ENCODE data around the gene VPS33B.

VPS33B gene

GRCh38 chr15:90954712-90955623, 67.4 kb downstream of the VPS33B start, which contains the start of gene RCCD1 (continued):
- TF ChIP-seq ZNF624 (tag by site-specific recombination; IDR thresholded peaks at IDR 0.05), result no peak
- no peak for TF ChIP-seq ZNF19 (tag by site-specific recombination; IDR thresholded peaks at IDR 0.05; ENCODE audit: low read depth)
- peak; percentile 92 for TF ChIP-seq KLF16 (tag by site-specific recombination; IDR thresholded peaks at IDR 0.05)
- peak; percentile 53 for TF ChIP-seq ZBTB21 (tag by site-specific recombination; IDR thresholded peaks at IDR 0.05)
- TF ChIP-seq ZNF571 (tag by site-specific recombination; IDR thresholded peaks at IDR 0.05), result no peak
- TF ChIP-seq HOXA7 (CRISPR knock-in tag; IDR thresholded peaks at IDR 0.05; ENCODE audit: borderline replicate concordance), result no peak
- no peak for TF ChIP-seq ZNF354C (tag by site-specific recombination; IDR thresholded peaks at IDR 0.05; ENCODE audit: borderline replicate concordance, low read depth)
- TF ChIP-seq ZBTB7A (tag by site-specific recombination; IDR thresholded peaks at IDR 0.05; ENCODE audit: low read depth), result peak; percentile 67; the same call in 1 of the 2 replicates
- no peak for TF ChIP-seq ZNF664 (tag by site-specific recombination; IDR thresholded peaks at IDR 0.05)
- peak; percentile 89 for TF ChIP-seq ZFP69B (tag by site-specific recombination; IDR thresholded peaks at IDR 0.05)
- TF ChIP-seq ZNF37A (tag by site-specific recombination; IDR thresholded peaks at IDR 0.05), result no peak
- TF ChIP-seq, protein P1, sequence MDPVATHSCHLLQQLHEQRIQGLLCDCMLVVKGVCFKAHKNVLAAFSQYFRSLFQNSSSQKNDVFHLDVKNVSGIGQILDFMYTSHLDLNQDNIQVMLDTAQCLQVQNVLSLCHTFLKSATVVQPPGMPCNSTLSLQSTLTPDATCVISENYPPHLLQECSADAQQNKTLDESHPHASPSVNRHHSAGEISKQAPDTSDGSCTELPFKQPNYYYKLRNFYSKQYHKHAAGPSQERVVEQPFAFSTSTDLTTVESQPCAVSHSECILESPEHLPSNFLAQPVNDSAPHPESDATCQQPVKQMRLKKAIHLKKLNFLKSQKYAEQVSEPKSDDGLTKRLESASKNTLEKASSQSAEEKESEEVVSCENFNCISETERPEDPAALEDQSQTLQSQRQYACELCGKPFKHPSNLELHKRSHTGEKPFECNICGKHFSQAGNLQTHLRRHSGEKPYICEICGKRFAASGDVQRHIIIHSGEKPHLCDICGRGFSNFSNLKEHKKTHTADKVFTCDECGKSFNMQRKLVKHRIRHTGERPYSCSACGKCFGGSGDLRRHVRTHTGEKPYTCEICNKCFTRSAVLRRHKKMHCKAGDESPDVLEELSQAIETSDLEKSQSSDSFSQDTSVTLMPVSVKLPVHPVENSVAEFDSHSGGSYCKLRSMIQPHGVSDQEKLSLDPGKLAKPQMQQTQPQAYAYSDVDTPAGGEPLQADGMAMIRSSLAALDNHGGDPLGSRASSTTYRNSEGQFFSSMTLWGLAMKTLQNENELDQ (tag by site-specific recombination; IDR thresholded peaks at IDR 0.05; ENCODE audit: low read depth), result no peak
- TF ChIP-seq INSM2 (tag by site-specific recombination; IDR thresholded peaks at IDR 0.05), result peak; percentile 15; the same call in 1 of the 2 replicates
- no peak for TF ChIP-seq ZNF768 (tag by site-specific recombination; IDR thresholded peaks at IDR 0.05)
- TF ChIP-seq KLF8 (tag by site-specific recombination; IDR thresholded peaks at IDR 0.05), result peak; percentile 98
- TF ChIP-seq ZNF658 (tag by site-specific recombination; IDR thresholded peaks at IDR 0.05), result no peak
- peak; percentile 25; the same call in 1 of the 2 replicates for TF ChIP-seq ZSCAN18 (tag by site-specific recombination; IDR thresholded peaks at IDR 0.05)
- TF ChIP-seq, protein P2, sequence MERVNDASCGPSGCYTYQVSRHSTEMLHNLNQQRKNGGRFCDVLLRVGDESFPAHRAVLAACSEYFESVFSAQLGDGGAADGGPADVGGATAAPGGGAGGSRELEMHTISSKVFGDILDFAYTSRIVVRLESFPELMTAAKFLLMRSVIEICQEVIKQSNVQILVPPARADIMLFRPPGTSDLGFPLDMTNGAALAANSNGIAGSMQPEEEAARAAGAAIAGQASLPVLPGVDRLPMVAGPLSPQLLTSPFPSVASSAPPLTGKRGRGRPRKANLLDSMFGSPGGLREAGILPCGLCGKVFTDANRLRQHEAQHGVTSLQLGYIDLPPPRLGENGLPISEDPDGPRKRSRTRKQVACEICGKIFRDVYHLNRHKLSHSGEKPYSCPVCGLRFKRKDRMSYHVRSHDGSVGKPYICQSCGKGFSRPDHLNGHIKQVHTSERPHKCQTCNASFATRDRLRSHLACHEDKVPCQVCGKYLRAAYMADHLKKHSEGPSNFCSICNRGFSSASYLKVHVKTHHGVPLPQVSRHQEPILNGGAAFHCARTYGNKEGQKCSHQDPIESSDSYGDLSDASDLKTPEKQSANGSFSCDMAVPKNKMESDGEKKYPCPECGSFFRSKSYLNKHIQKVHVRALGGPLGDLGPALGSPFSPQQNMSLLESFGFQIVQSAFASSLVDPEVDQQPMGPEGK (tag by site-specific recombination; IDR thresholded peaks at IDR 0.05), result peak; percentile 95
- TF ChIP-seq ZNF670 (tag by site-specific recombination; IDR thresholded peaks at IDR 0.05; ENCODE audit: low read depth), result no peak
- TF ChIP-seq GLIS2 (tag by site-specific recombination; IDR thresholded peaks at IDR 0.05), result peak; percentile 77
- TF ChIP-seq ZNF341 (tag by site-specific recombination; IDR thresholded peaks at IDR 0.05; ENCODE audit: low read depth), result no peak
- no peak for TF ChIP-seq ZNF544 (tag by site-specific recombination; IDR thresholded peaks at IDR 0.05)
- no peak for TF ChIP-seq ZNF707 (tag by site-specific recombination; IDR thresholded peaks at IDR 0.05)
- TF ChIP-seq ZNF600 (tag by site-specific recombination; IDR thresholded peaks at IDR 0.05), result peak; percentile 44
- peak; percentile 94 for TF ChIP-seq ZNF121 (tag by site-specific recombination; IDR thresholded peaks at IDR 0.05)
- TF ChIP-seq ZNF433 (tag by site-specific recombination; IDR thresholded peaks at IDR 0.05; ENCODE audit: low read depth), result no peak
- no peak for TF ChIP-seq RBAK (tag by site-specific recombination; IDR thresholded peaks at IDR 0.05)
- peak; percentile 90 for TF ChIP-seq WT1 (tag by site-specific recombination; IDR thresholded peaks at IDR 0.05)
- no peak for TF ChIP-seq ZNF175 (tag by site-specific recombination; IDR thresholded peaks at IDR 0.05)
- no peak for TF ChIP-seq ZFP41 (tag by site-specific recombination; IDR thresholded peaks at IDR 0.05; ENCODE audit: borderline replicate concordance)
- peak; percentile 27; the same call in 1 of the 2 replicates for TF ChIP-seq ZNF394 (tag by site-specific recombination; IDR thresholded peaks at IDR 0.05; ENCODE audit: borderline replicate concordance)
- TF ChIP-seq SP7 (tag by site-specific recombination; IDR thresholded peaks at IDR 0.05), result peak; percentile 95
- no peak for TF ChIP-seq ZNF510 (tag by site-specific recombination; IDR thresholded peaks at IDR 0.05; ENCODE audit: insufficient replicate concordance)
- TF ChIP-seq GLI2 (tag by site-specific recombination; IDR thresholded peaks at IDR 0.05; ENCODE audit: borderline replicate concordance, low read depth), result no peak
